ENCODE results near the gene DPH3.

- TF ChIP-seq CTCF (IDR thresholded peaks at IDR 0.05) = peak; percentile 17 to 79 (median 62)
- TF ChIP-seq POLR2A (IDR thresholded peaks at IDR 0.05) = no peak
Observed at GRCh38 chr3:16290007-16290826, 25.5 kb upstream of the DPH3 start.
